ENCODE measurements around the gene FAM156B. TPM values are rescaled to one million over a fixed set of nuclear protein-coding genes. Genes with fewer than 3 reads are reported as not detected.
"Not testable (repeated sequence)": the region's sequence is repeated elsewhere in the genome, so short reads cannot be mapped to it uniquely, and the experiment has no call there.

FAM156B gene
- total RNA-seq, result 10 to 100 TPM; 14.5 to 16.2 TPM

- CTCF ChIA-PET; H3K4me1 Mint-ChIP-seq (ENCODE audit: low read depth); DNase-seq; H3K9me3 Mint-ChIP-seq; POLR2A ChIA-PET; H3K4me3 Mint-ChIP-seq; H3K36me3 Mint-ChIP-seq (ENCODE audit: low read depth); intact Hi-C loops (cut with micrococcal nuclease); H3K27ac Mint-ChIP-seq; H3K27me3 Mint-ChIP-seq: not testable (repeated sequence)
- peak; percentile 83 for ATAC-seq
Observed at GRCh38 chrX:52896855-52897709, at the start of gene FAM156B. FAM156B (plus strand) TSS chrX:52897330; CDS start chrX:52907226, 9,896 bp downstream.

- TF ChIP-seq CTCF (IDR thresholded peaks at IDR 0.05), result no peak
- Mint-ChIP-seq H3K27me3 (peaks cover 6% of the 10 kb centered on the region), H3K4me3 (no peak overlapping the region), H3K9me3 (no peaks in the 10 kb centered on the region), H3K27ac (no peak overlapping the region), H3K36me3 (ENCODE audit: low read depth) (no peaks in the 10 kb centered on the region), H3K4me1 (ENCODE audit: low read depth) (no peaks in the 10 kb centered on the region)
- CTCF ChIA-PET, result no interaction called here
- intact Hi-C loops (cut with micrococcal nuclease), result no loop called here
- ATAC-seq (no peak), DNase-seq (no peak)
- POLR2A ChIA-PET, result no interaction called here
Observed at GRCh38 chrX:52852110-52852860, 44.8 kb upstream of the FAM156B start.

GRCh38 chrX:52856991-52857525, 40.1 kb upstream of the FAM156B start:
- H3K27me3 Mint-ChIP-seq; CTCF ChIA-PET; H3K27ac Mint-ChIP-seq; POLR2A ChIA-PET; H3K36me3 Mint-ChIP-seq (ENCODE audit: low read depth); H3K4me1 Mint-ChIP-seq (ENCODE audit: low read depth); H3K4me3 Mint-ChIP-seq; intact Hi-C loops (cut with micrococcal nuclease); ATAC-seq; DNase-seq; H3K9me3 Mint-ChIP-seq: not testable (repeated sequence)

GRCh38 chrX:52865343-52865998, 31.7 kb upstream of the FAM156B start:
- intact Hi-C loops (cut with micrococcal nuclease), result no loop called here
- H3K4me3 Mint-ChIP-seq, result no peak overlapping the region
- DNase-seq (no peak), ATAC-seq (no peak)
- H3K27ac Mint-ChIP-seq, result no peak overlapping the region
- ChIA-PET CTCF (no interaction called here), POLR2A (no interaction called here)
- H3K36me3 Mint-ChIP-seq (ENCODE audit: low read depth), result no peaks in the 10 kb centered on the region
- H3K4me1 Mint-ChIP-seq (ENCODE audit: low read depth), result no peaks in the 10 kb centered on the region
- TF ChIP-seq CTCF (IDR thresholded peaks at IDR 0.05), result no peak
- no peaks in the 10 kb centered on the region for H3K9me3 Mint-ChIP-seq
- H3K27me3 Mint-ChIP-seq, result no peaks in the 10 kb centered on the region

- H3K27ac Mint-ChIP-seq, result no peak within 1 kb of the TSS
- H3K4me1 Mint-ChIP-seq (ENCODE audit: low read depth), result no peaks in the 10 kb centered on the region
- TF ChIP-seq CTCF (IDR thresholded peaks at IDR 0.05), result no peak
- ChIA-PET POLR2A (no interaction called here), CTCF (no interaction called here)
- no peak within 1 kb of the TSS for H3K4me3 Mint-ChIP-seq
- no peak for ATAC-seq
- no peaks in the 10 kb centered on the region for H3K27me3 Mint-ChIP-seq
- H3K36me3 Mint-ChIP-seq (ENCODE audit: low read depth), result no peaks in the 10 kb centered on the region
- intact Hi-C loops (cut with micrococcal nuclease), result no loop called here
- no peak for DNase-seq
- H3K9me3 Mint-ChIP-seq, result no peaks in the 10 kb centered on the region
Observed at GRCh38 chrX:52867610-52868348, 29.4 kb upstream of the FAM156B start, which contains the start of gene XAGE3. XAGE3 (minus strand) TSS chrX:52868083; CDS start chrX:52867133, 950 bp downstream.

All from activated CD8-positive, alpha-beta T cell treated with anti-CD3 and anti-CD28 coated beads for 36 hours (primary cell).